Neural progenitor cell (in vitro differentiated cells): ENCODE measurements around the gene GNAI3. TPM values are rescaled to one million over a fixed set of nuclear protein-coding genes. Genes with fewer than 3 reads are reported as not detected.
"Not testable (repeated sequence)": the region's sequence is repeated elsewhere in the genome, so short reads cannot be mapped to it uniquely, and the experiment has no call there.

Experiments
- DNase-seq: peaks from one replicate; pipeline ENCODE4 v3.0.0-alpha.2; 2016; ENCODE audit warnings: low spot score
- H2AFZ ChIP-seq: fragments of 200-600 bp; sonication (generic); replicated peaks from 2 replicates; pipeline ENCODE4 v1.6.1; 2016; ENCODE audit warnings: antibody characterized with exemption
- H3F3A ChIP-seq: fragments of 200-600 bp; sonication (generic); 2 replicates; pipeline ENCODE4 v1.6.1; 2016; ENCODE audit warnings: antibody characterized with exemption, low read depth
- H3K27ac ChIP-seq: fragments of 200-600 bp; sonication (generic); 2 replicates; pipeline ENCODE4 v1.5.1; 2016; ENCODE audit warnings: mild to moderate bottlenecking
- H3K27me3 ChIP-seq: fragments of 200-600 bp; sonication (generic); 2 replicates; pipeline ENCODE4 v1.6.1; 2016; ENCODE audit warnings: mild to moderate bottlenecking, moderate library complexity
- H3K36me3 ChIP-seq: fragments of 200-600 bp; sonication (generic); 2 replicates; pipeline ENCODE4 v1.5.1; 2016
- H3K4me1 ChIP-seq: fragments of 200-600 bp; sonication (generic); 2 replicates; pipeline ENCODE4 v1.6.1; 2016; ENCODE audit warnings: mixed run types
- H3K4me2 ChIP-seq: fragments of 200-600 bp; sonication (generic); 2 replicates; pipeline ENCODE4 v1.6.1; 2016
- H3K4me3 ChIP-seq: fragments of 200-600 bp; sonication (generic); 2 replicates; pipeline ENCODE4 v1.5.1; 2016
- H3K79me2 ChIP-seq: fragments of 200-600 bp; sonication (generic); 2 replicates; pipeline ENCODE4 v1.6.1; 2016; ENCODE audit warnings: low read depth
- H3K9ac ChIP-seq: fragments of 200-600 bp; sonication (generic); 2 replicates; pipeline ENCODE4 v1.6.1; 2016
- H3K9me3 ChIP-seq: fragments of 200-600 bp; sonication (generic); 2 replicates; pipeline ENCODE4 v1.5.1; 2016; ENCODE audit warnings: low read depth
- H4K20me1 ChIP-seq: fragments of 200-600 bp; sonication (generic); 2 replicates; pipeline ENCODE4 v1.6.1; 2016; ENCODE audit warnings: low read depth
- H3K27ac Mint-ChIP-seq: 3 replicates; pipeline ENCODE4 v1.8.0; 2021; ENCODE audit warnings: mixed read lengths
- H3K27me3 Mint-ChIP-seq: 2 replicates; pipeline ENCODE4 v1.8.0; 2022; ENCODE audit warnings: low read depth, mild to moderate bottlenecking, inconsistent platforms, moderate library complexity, mixed read lengths; ENCODE audit not compliant: insufficient read depth
- H3K36me3 Mint-ChIP-seq: 3 replicates; pipeline ENCODE4 v1.8.0; 2021; ENCODE audit warnings: mixed read lengths
- H3K4me1 Mint-ChIP-seq: 3 replicates; pipeline ENCODE4 v1.8.0; 2021; ENCODE audit warnings: mixed read lengths
- H3K4me3 Mint-ChIP-seq: 3 replicates; pipeline ENCODE4 v1.8.0; 2021; ENCODE audit warnings: mild to moderate bottlenecking, moderate library complexity, mixed read lengths
- H3K9me3 Mint-ChIP-seq: 3 replicates; pipeline ENCODE4 v1.8.0; 2020; ENCODE audit warnings: mixed read lengths
- EZH2 ChIP-seq: fragments of 200-600 bp; sonication (generic); IDR thresholded peaks from 2 replicates; pipeline ENCODE4 v1.6.1; 2017; ENCODE audit warnings: antibody characterized with exemption, mild to moderate bottlenecking, moderate library complexity
- EZH2phosphoT487 ChIP-seq: fragments of 200-600 bp; sonication (generic); IDR thresholded peaks from 2 replicates; pipeline ENCODE4 v1.6.1; 2017; ENCODE audit warnings: antibody characterized with exemption
- total RNA-seq: library from RNA; depleted of rRNA; stranded (reverse); fragments of >200 nt; gene quantifications from 2 replicates; pipeline ENCODE4 v1.2.3, GENCODE V29; 2015; ENCODE audit warnings: low replicate concordance
- TF ChIP-seq, protein P1 (sequence below): fragments of 200-600 bp; sonication (generic); IDR thresholded peaks from 2 replicates; pipeline ENCODE4 v1.5.1; 2017; ENCODE audit warnings: antibody characterized with exemption, mild to moderate bottlenecking

GNAI3 gene
- total RNA-seq, 1 donor from 2014 or later: 15.4 TPM

- no peaks in the 10 kb centered on the region for H4K20me1 ChIP-seq
- Mint-ChIP-seq H3K9me3 (no peaks in the 10 kb centered on the region), H3K36me3 (peaks cover 6% of the 10 kb centered on the region), H3K27ac (no peak overlapping the region), H3K4me1 (peaks cover 17% of the 10 kb centered on the region), H3K27me3 (peaks cover 8% of the 10 kb centered on the region), H3K4me3 (no peak overlapping the region)
- H3K4me1 ChIP-seq: peaks cover 3% of the 10 kb centered on the region
- H3K4me2 ChIP-seq: no peak overlapping the region
- DNase-seq: no peak
- no peak overlapping the region for H3K27ac ChIP-seq
- H3K4me3 ChIP-seq: no peak overlapping the region
- TF ChIP-seq EZH2: no peak
- TF ChIP-seq, protein P1, sequence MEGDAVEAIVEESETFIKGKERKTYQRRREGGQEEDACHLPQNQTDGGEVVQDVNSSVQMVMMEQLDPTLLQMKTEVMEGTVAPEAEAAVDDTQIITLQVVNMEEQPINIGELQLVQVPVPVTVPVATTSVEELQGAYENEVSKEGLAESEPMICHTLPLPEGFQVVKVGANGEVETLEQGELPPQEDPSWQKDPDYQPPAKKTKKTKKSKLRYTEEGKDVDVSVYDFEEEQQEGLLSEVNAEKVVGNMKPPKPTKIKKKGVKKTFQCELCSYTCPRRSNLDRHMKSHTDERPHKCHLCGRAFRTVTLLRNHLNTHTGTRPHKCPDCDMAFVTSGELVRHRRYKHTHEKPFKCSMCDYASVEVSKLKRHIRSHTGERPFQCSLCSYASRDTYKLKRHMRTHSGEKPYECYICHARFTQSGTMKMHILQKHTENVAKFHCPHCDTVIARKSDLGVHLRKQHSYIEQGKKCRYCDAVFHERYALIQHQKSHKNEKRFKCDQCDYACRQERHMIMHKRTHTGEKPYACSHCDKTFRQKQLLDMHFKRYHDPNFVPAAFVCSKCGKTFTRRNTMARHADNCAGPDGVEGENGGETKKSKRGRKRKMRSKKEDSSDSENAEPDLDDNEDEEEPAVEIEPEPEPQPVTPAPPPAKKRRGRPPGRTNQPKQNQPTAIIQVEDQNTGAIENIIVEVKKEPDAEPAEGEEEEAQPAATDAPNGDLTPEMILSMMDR: no peak
- TF ChIP-seq EZH2phosphoT487: no peak
- H2AFZ ChIP-seq: no peak overlapping the region
- H3K36me3 ChIP-seq: no peaks in the 10 kb centered on the region
- peaks cover 4% of the 10 kb centered on the region for H3F3A ChIP-seq
- no peaks in the 10 kb centered on the region for H3K9me3 ChIP-seq
- no peaks in the 10 kb centered on the region for H3K79me2 ChIP-seq
- no peak overlapping the region for H3K9ac ChIP-seq
- H3K27me3 ChIP-seq: peaks cover 5% of the 10 kb centered on the region
These were observed 111.7 kb downstream of the GNAI3 start for GRCh38 chr1:109659997-109660690.

- H3K4me2 ChIP-seq, H3K36me3 Mint-ChIP-seq, DNase-seq, H3K27ac ChIP-seq, H3K27me3 Mint-ChIP-seq, H3K4me1 ChIP-seq, H4K20me1 ChIP-seq, H3K4me3 ChIP-seq, H3K9me3 Mint-ChIP-seq, H2AFZ ChIP-seq, H3K4me3 Mint-ChIP-seq, H3F3A ChIP-seq, H3K9me3 ChIP-seq, H3K27me3 ChIP-seq, H3K36me3 ChIP-seq, H3K79me2 ChIP-seq, H3K9ac ChIP-seq, H3K27ac Mint-ChIP-seq: not testable (repeated sequence)
- peaks cover 14% of the 10 kb centered on the region for H3K4me1 Mint-ChIP-seq
These were observed 112.2 kb downstream of the GNAI3 start for GRCh38 chr1:109660691-109661026.

DNA sequence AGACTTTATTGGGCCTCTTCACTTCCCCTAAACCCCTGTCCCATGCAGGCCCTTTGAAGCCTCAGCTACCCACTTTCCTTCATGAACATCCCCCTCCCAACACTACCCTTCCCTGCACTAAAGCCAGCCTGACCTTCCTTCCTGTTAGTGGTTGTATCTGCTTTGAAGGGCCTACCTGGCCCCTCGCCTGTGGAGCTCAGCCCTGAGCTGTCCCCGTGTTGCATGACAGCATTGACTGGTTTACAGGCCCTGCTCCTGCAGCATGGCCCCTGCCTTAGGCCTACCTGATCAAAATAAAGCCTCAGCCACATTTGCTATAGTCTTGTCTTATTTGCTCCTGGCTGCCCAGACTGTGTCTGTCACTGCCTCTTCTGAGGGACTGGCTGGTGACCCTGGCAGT is 113.0 kb downstream of the GNAI3 start:
- Mint-ChIP-seq H3K4me3 (no peak overlapping the region), H3K4me1 (peaks cover 13% of the 10 kb centered on the region), H3K9me3 (no peaks in the 10 kb centered on the region), H3K36me3 (peaks cover 6% of the 10 kb centered on the region), H3K27me3 (peaks cover 8% of the 10 kb centered on the region), H3K27ac (no peak overlapping the region)
- Histone ChIP-seq H3K4me3 (no peak overlapping the region), H3K4me2 (no peak overlapping the region), H3K4me1 (no peaks in the 10 kb centered on the region), H2AFZ (no peak overlapping the region), H3K27me3 (no peaks in the 10 kb centered on the region), H3K9ac (no peak overlapping the region), H3K36me3 (no peaks in the 10 kb centered on the region), H4K20me1 (no peaks in the 10 kb centered on the region), H3F3A (no peaks in the 10 kb centered on the region), H3K9me3 (no peaks in the 10 kb centered on the region), H3K27ac (no peak overlapping the region), H3K79me2 (no peaks in the 10 kb centered on the region)
- TF ChIP-seq EZH2 (no peak), EZH2phosphoT487 (no peak)
- TF ChIP-seq, protein P1: no peak
- DNase-seq: no peak

DNA sequence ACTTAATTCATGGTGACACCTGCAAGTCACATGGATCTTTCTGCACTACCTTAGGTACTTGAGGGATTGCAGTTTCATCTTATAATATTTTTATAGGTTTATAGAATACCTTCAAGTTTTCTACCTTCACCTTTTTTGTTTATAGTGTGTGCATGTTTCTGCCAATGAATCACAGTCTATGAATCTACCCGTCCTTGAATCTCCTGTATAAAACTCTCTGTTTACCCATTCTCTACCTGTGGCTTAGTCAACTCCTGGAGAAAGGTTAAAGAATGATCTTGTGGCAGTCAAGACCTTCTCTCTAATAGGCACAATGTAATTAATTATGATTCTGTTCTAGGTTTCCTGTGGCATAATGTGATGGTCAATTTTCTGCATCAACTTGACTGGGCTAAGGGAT is 116.3 kb downstream of the GNAI3 start:
- peaks cover 2% of the 10 kb centered on the region for H3K9me3 Mint-ChIP-seq
- no peak overlapping the region for H3K27ac ChIP-seq
- H3K4me1 Mint-ChIP-seq: peaks cover 13% of the 10 kb centered on the region
- H3K4me3 Mint-ChIP-seq: no peak overlapping the region
- H4K20me1 ChIP-seq: no peaks in the 10 kb centered on the region
- DNase-seq: no peak
- no peak overlapping the region for H3K27ac Mint-ChIP-seq
- no peaks in the 10 kb centered on the region for H3K79me2 ChIP-seq
- H3K4me2 ChIP-seq: no peak overlapping the region
- H3K4me3 ChIP-seq: no peak overlapping the region
- no peak overlapping the region for H3K9ac ChIP-seq
- TF ChIP-seq, protein P1: no peak
- TF ChIP-seq EZH2phosphoT487 (no peak), EZH2 (no peak)
- no peak overlapping the region for H2AFZ ChIP-seq
- no peaks in the 10 kb centered on the region for H3K9me3 ChIP-seq
- no peaks in the 10 kb centered on the region for H3K36me3 ChIP-seq
- no peaks in the 10 kb centered on the region for H3F3A ChIP-seq
- no peaks in the 10 kb centered on the region for H3K27me3 ChIP-seq
- peaks cover 4% of the 10 kb centered on the region for H3K27me3 Mint-ChIP-seq
- H3K36me3 Mint-ChIP-seq: no peaks in the 10 kb centered on the region
- H3K4me1 ChIP-seq: peaks cover 6% of the 10 kb centered on the region
